ENCODE data around the gene CCDC6. TPM values are rescaled to one million over a fixed set of nuclear protein-coding genes. Genes with fewer than 3 reads are reported as not detected.

The CCDC6 gene
- total and polyA plus RNA-seq, 2 of the 4 experiments (the other 2 are of a cell fraction) = 21.8 to 30.8 TPM

DNA sequence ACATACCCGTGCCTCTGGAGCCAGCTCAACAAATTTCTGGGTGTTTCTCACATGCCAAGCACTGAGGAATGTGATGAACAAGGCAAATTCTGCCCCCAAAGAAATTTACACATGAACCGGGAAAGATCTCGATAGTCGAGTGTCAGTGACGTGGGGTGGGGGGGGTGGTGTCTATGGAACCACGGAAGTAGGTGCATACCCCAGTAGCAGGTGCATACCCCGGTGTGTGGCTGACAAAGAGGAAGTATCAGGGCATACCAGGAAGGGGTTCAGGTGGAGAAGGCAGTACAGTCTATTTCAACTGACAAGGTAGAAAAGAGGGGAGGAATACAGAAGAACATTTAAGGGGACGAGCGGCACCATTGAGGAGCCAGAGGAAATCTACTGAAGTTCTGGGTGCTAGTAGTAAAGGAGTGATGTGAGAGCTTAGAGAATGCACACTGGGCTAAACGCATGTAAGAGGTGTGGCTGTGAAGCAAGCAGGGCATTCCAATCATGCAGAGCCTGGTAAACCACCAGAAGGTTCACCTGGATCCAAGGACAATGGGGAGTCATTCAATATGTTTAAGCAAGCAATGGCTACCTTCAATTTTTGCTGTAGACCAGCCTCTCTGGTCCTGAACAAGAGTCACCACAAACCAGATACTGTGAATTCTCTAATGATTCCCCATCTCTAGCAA, 6.2 kb downstream of the CCDC6 start:
- CTCF ChIA-PET = no interaction called here
- Histone ChIP-seq H4K5ac (ENCODE audit: low read depth, low read length) (no peak overlapping the region), H2BK120ac (ENCODE audit: low read depth, low read length) (no peak overlapping the region), H3K18ac (ENCODE audit: low read depth, low read length) (no peak overlapping the region), H4K20me1 (ENCODE audit: insufficient read depth, low read length) (peaks cover 65% of the 10 kb centered on the region), H2BK5ac (ENCODE audit: low read depth, low read length, poor library complexity, severe bottlenecking) (no peak overlapping the region), H2BK15ac (ENCODE audit: low read depth, low read length) (no peak overlapping the region), H4K8ac (ENCODE audit: low read depth in 2 of 2, low read length in 2 of 2) (no peak overlapping the region), H3K79me1 (ENCODE audit: low read depth in 1 of 2, low read length in 2 of 2) (peaks cover 26 to 81% of the 10 kb centered on the region in 2 experiments), H2AK5ac (ENCODE audit: low read depth, low read length) (no peak overlapping the region), H3K9me3 (ENCODE audit: control insufficient read depth, insufficient read depth, low read length) (no peaks in the 10 kb centered on the region), H3K4me1 (ENCODE audit: control insufficient read depth, insufficient read depth, low read length) (peaks cover 11% of the 10 kb centered on the region), H3K4me2 (ENCODE audit: low read depth, low read length) (no peak overlapping the region), H3K9ac (ENCODE audit: low read depth, low read length) (no peak overlapping the region), H3K9me1 (ENCODE audit: insufficient read depth, low read length) (peaks cover 14% of the 10 kb centered on the region; the same call in 1 of the 2 replicates), H3K27me3 (ENCODE audit: control insufficient read depth, insufficient read depth, low read length) (no peaks in the 10 kb centered on the region), H4K91ac (ENCODE audit: insufficient read depth, low read depth, low read length) (no peak overlapping the region), H2AFZ (replicated peaks; ENCODE audit: low read length, poor library complexity) (no peak overlapping the region), H2AK9ac (replicated peaks; ENCODE audit: low read depth, low read length, poor library complexity) (no peak overlapping the region), H3K14ac (replicated peaks; ENCODE audit: low read depth, low read length) (no peak overlapping the region), H3K4me3 (ENCODE audit: insufficient read depth, low read depth, low read length) (no peak overlapping the region), H3K36me3 (ENCODE audit: control insufficient read depth, insufficient read depth, low read length) (no peaks in the 10 kb centered on the region; the same call in none of the 2 replicates), H3K4ac (ENCODE audit: low read depth, low read length) (no peak overlapping the region), H3K23ac (ENCODE audit: low read depth, low read length) (no peak overlapping the region), H2BK20ac (ENCODE audit: low read depth, low read length) (no peak overlapping the region), H3K27ac (ENCODE audit: insufficient read depth, low read length) (no peak overlapping the region), H3K56ac (ENCODE audit: extremely low read depth, insufficient read depth, low read length) (no peak overlapping the region)
- dilution Hi-C loops (cut with HindIII; ENCODE audit: low sequenced_read_pairs, unreplicated experiment) = no loop called here
- no TSS peak for BruUV-seq (replicated peaks)
- intact Hi-C loops (cut with micrococcal nuclease) = no loop called here
- TF ChIP-seq MAFK (IDR thresholded peaks at IDR 0.05; ENCODE audit: low read depth, low read length) (no peak), RAD21 (IDR thresholded peaks at IDR 0.05; ENCODE audit: low read length) (no peak), MAZ (IDR thresholded peaks at IDR 0.05; ENCODE audit: borderline replicate concordance, low read depth, low read length) (no peak), BHLHE40 (IDR thresholded peaks at IDR 0.05; ENCODE audit: low read depth, low read length) (no peak), RFX5 (IDR thresholded peaks at IDR 0.05; ENCODE audit: low read depth, low read length) (no peak), USF2 (IDR thresholded peaks at IDR 0.05; ENCODE audit: low read depth, low read length) (no peak), CTCF (conservative IDR thresholded peaks at IDR 0.05; ENCODE audit: low read depth, low read length) (no peak), NFE2L2 (IDR thresholded peaks at IDR 0.05; ENCODE audit: low read depth, low read length) (no peak), RCOR1 (IDR thresholded peaks at IDR 0.05; ENCODE audit: insufficient replicate concordance, low read length) (no peak)
- TF ChIP-seq, protein P1, sequence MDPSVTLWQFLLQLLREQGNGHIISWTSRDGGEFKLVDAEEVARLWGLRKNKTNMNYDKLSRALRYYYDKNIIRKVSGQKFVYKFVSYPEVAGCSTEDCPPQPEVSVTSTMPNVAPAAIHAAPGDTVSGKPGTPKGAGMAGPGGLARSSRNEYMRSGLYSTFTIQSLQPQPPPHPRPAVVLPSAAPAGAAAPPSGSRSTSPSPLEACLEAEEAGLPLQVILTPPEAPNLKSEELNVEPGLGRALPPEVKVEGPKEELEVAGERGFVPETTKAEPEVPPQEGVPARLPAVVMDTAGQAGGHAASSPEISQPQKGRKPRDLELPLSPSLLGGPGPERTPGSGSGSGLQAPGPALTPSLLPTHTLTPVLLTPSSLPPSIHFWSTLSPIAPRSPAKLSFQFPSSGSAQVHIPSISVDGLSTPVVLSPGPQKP (IDR thresholded peaks at IDR 0.05; ENCODE audit: borderline replicate concordance, low read depth, low read length) = no peak
- WGBS, 2 experiments (ENCODE audit: extremely low coverage in 2 of 2, insufficient read length in 1 of 2) = 100% methylated on average over 3 of the region's 10 CpGs; no CpG with 5 or more reads in 1 of the 2 experiments
- in situ Hi-C loops (cut with MboI; ENCODE audit: low sequenced_read_pairs) = no loop called here
- POLR2A ChIA-PET (ENCODE audit: unreplicated experiment) = no interaction called here
- ATAC-seq (ENCODE audit: low read depth) (no peak), DNase-seq (no peak)

Measured in IMR-90 (cell line).